Hematopoietic multipotent progenitor cell treated with erythropoietin and hydrocortisone succinate and interleukin-3 and kit ligand, for 6 days (in vitro differentiated cells): ENCODE results near the gene ZYX.
"Not testable (repeated sequence)": the region's sequence is repeated elsewhere in the genome, so short reads cannot be mapped to it uniquely, and the experiment has no call there.

Experiments used
- DNase-seq: peaks from one replicate; pipeline ENCODE4 v3.0.0-alpha.2; 2015

ZYX gene

GRCh38 chr7:143387156-143387975 lies 6.2 kb downstream of the ZYX start:
- no peak for DNase-seq

GRCh38 chr7:143388051-143388450 lies 6.9 kb downstream of the ZYX start:
- no peak for DNase-seq

GRCh38 chr7:143388491-143389101 lies 7.5 kb downstream of the ZYX start:
- DNase-seq = no peak

- DNase-seq = no peak
Observed at GRCh38 chr7:143389316-143390103, 8.4 kb downstream of the ZYX start.

GRCh38 chr7:143390104-143390772 lies 9.1 kb downstream of the ZYX start:
- DNase-seq = no peak

- no peak for DNase-seq
Observed at GRCh38 chr7:143390773-143391317, 9.7 kb downstream of the ZYX start.

GRCh38 chr7:143391462-143392404 lies 10.6 kb downstream of the ZYX start:
- DNase-seq = peak; percentile 27

GRCh38 chr7:143392427-143392826 lies 11.3 kb downstream of the ZYX start:
- DNase-seq = not testable (repeated sequence)

GRCh38 chr7:143392875-143393266 lies 11.7 kb downstream of the ZYX start:
- DNase-seq = no peak

- DNase-seq = no peak
Observed at GRCh38 chr7:143393267-143394041, 12.3 kb downstream of the ZYX start.

- no peak for DNase-seq
Observed at GRCh38 chr7:143394068-143394467, 12.9 kb downstream of the ZYX start.

GRCh38 chr7:143394777-143395176 lies 13.6 kb downstream of the ZYX start:
- DNase-seq = no peak

GRCh38 chr7:143395187-143396149 lies 14.3 kb downstream of the ZYX start:
- DNase-seq = peak; percentile 60

- no peak for DNase-seq
Observed at GRCh38 chr7:143396182-143396581, 15.0 kb downstream of the ZYX start.

GRCh38 chr7:143396625-143397556 lies 15.7 kb downstream of the ZYX start:
- no peak for DNase-seq

- DNase-seq = no peak
Observed at GRCh38 chr7:143397710-143398530, 16.8 kb downstream of the ZYX start.

- no peak for DNase-seq
Observed at GRCh38 chr7:143398616-143399015, 17.5 kb downstream of the ZYX start.

GRCh38 chr7:143399151-143399550 lies 18.0 kb downstream of the ZYX start:
- no peak for DNase-seq
